ENCODE data around the gene ARMC3.

ARMC3 gene

GRCh38 chr10:22992621-22993020 lies 64.8 kb downstream of the ARMC3 start:
- no peak for DNase-seq (ENCODE audit: low read depth in 2 of 2)

- no peak for DNase-seq (ENCODE audit: low read depth in 2 of 2)
These were observed 65.5 kb downstream of the ARMC3 start for GRCh38 chr10:22993314-22993713.

- no peak for DNase-seq (ENCODE audit: low read depth in 2 of 2)
These were observed 69.2 kb downstream of the ARMC3 start for GRCh38 chr10:22997096-22997495.

GRCh38 chr10:22998091-22998490 lies 70.2 kb downstream of the ARMC3 start:
- no peak for DNase-seq (ENCODE audit: low read depth in 2 of 2)

- no peak for DNase-seq (ENCODE audit: low read depth in 2 of 2)
These were observed 72.1 kb downstream of the ARMC3 start for GRCh38 chr10:22999942-23000341.

GRCh38 chr10:23001901-23002516 lies 74.2 kb downstream of the ARMC3 start:
- DNase-seq (ENCODE audit: low read depth in 2 of 2): no peak

GRCh38 chr10:23005150-23005549 lies 77.3 kb downstream of the ARMC3 start:
- DNase-seq (ENCODE audit: low read depth in 2 of 2): no peak

GRCh38 chr10:23013581-23014335 lies 85.9 kb downstream of the ARMC3 start:
- no peak for DNase-seq (ENCODE audit: low read depth in 2 of 2)

- DNase-seq (ENCODE audit: low read depth in 2 of 2): no peak
These were observed 87.3 kb downstream of the ARMC3 start for GRCh38 chr10:23015021-23015707.

- no peak for DNase-seq (ENCODE audit: low read depth in 2 of 2)
These were observed 88.8 kb downstream of the ARMC3 start for GRCh38 chr10:23016636-23017035.

GRCh38 chr10:23019633-23020032 lies 91.8 kb downstream of the ARMC3 start:
- no peak for DNase-seq (ENCODE audit: low read depth in 2 of 2)

- DNase-seq (ENCODE audit: low read depth in 2 of 2): no peak
These were observed 93.6 kb downstream of the ARMC3 start for GRCh38 chr10:23021430-23021829.

GRCh38 chr10:23024002-23024401 lies 96.1 kb downstream of the ARMC3 start:
- DNase-seq (ENCODE audit: low read depth in 2 of 2): no peak

GRCh38 chr10:23031318-23031717 lies 103.5 kb downstream of the ARMC3 start:
- no peak for DNase-seq (ENCODE audit: low read depth in 2 of 2)

- no peak for DNase-seq (ENCODE audit: low read depth in 2 of 2)
These were observed 106.9 kb downstream of the ARMC3 start for GRCh38 chr10:23034790-23035189.

GRCh38 chr10:23035569-23035968 lies 107.7 kb downstream of the ARMC3 start:
- no peak for DNase-seq (ENCODE audit: low read depth in 2 of 2)

- DNase-seq (ENCODE audit: low read depth in 2 of 2): no peak
These were observed 109.3 kb downstream of the ARMC3 start for GRCh38 chr10:23037152-23037551.

GRCh38 chr10:23037561-23037960 lies 109.7 kb downstream of the ARMC3 start:
- no peak for DNase-seq (ENCODE audit: low read depth in 2 of 2)

- no peak for DNase-seq (ENCODE audit: low read depth in 2 of 2)
These were observed 110.3 kb downstream of the ARMC3 start for GRCh38 chr10:23038172-23038571.

- DNase-seq (ENCODE audit: low read depth in 2 of 2): no peak
These were observed 112.1 kb downstream of the ARMC3 start for GRCh38 chr10:23040002-23040401.

- no peak for DNase-seq (ENCODE audit: low read depth in 2 of 2)
These were observed 118.2 kb downstream of the ARMC3 start for GRCh38 chr10:23046027-23046426.

- DNase-seq (ENCODE audit: low read depth in 2 of 2): no peak
These were observed 119.6 kb downstream of the ARMC3 start for GRCh38 chr10:23047201-23048050.

Measured in stimulated activated CD8-positive, alpha-beta memory T cell treated with anti-CD3 and anti-CD28 coated beads, Interleukin-7, amount 100 ng/mL, for 1 hour (primary cell).